NCI-H2196 (cell line): ENCODE results near the gene PSMA2.

Experiments
- DNase-seq: peaks from one replicate; lab custom pipeline; 2025; ENCODE audit not compliant: unreplicated experiment; lab: John Stamatoyannopoulos, UW

The PSMA2 gene

GRCh38 chr7:42940985-42941847 lies 9.2 kb upstream of the PSMA2 start:
- peak; percentile 77 for DNase-seq

GRCh38 chr7:42939457-42940240 lies 7.7 kb upstream of the PSMA2 start:
- no peak for DNase-seq

GRCh38 chr7:42935861-42936260 lies 3.9 kb upstream of the PSMA2 start:
- DNase-seq: no peak

- no peak for DNase-seq
Measured at GRCh38 chr7:42934291-42934690, 2.3 kb upstream of the PSMA2 start.

- no peak for DNase-seq
Measured at GRCh38 chr7:42932811-42933591, 1.0 kb upstream of the PSMA2 start.

- DNase-seq: no peak
Measured at GRCh38 chr7:42931447-42931833, 534 bp downstream of the PSMA2 start.

- DNase-seq: no peak
Measured at GRCh38 chr7:42930889-42931288, 1.1 kb downstream of the PSMA2 start.

GRCh38 chr7:42929449-42929848 lies 2.5 kb downstream of the PSMA2 start:
- no peak for DNase-seq

- no peak for DNase-seq
Measured at GRCh38 chr7:42928754-42929153, 3.2 kb downstream of the PSMA2 start.

- no peak for DNase-seq
Measured at GRCh38 chr7:42926204-42926603, 5.8 kb downstream of the PSMA2 start.

- DNase-seq: no peak
Measured at GRCh38 chr7:42925630-42926029, 6.3 kb downstream of the PSMA2 start.

- DNase-seq: no peak
Measured at GRCh38 chr7:42924223-42924838, 7.6 kb downstream of the PSMA2 start.

- DNase-seq: no peak
Measured at GRCh38 chr7:42922017-42922753, 9.8 kb downstream of the PSMA2 start.

- DNase-seq: no peak
Measured at GRCh38 chr7:42915356-42915755, 16.6 kb downstream of the PSMA2 start.

- DNase-seq: no peak
Measured at GRCh38 chr7:42914421-42915045, 17.4 kb downstream of the PSMA2 start.

- DNase-seq: no peak
Measured at GRCh38 chr7:42914009-42914408, 18.0 kb downstream of the PSMA2 start.

GRCh38 chr7:42913591-42913990 lies 18.4 kb downstream of the PSMA2 start:
- no peak for DNase-seq

GRCh38 chr7:42911454-42912447 lies 20.2 kb downstream of the PSMA2 start, which contains the start of gene C7orf25:
Gene C7orf25, minus strand, starts transcription at chr7:42912070. Its CDS starts 1,170 bp downstream, at chr7:42910900.
- peak; percentile 96 for DNase-seq

GRCh38 chr7:42910306-42910705 lies 21.7 kb downstream of the PSMA2 start:
- DNase-seq: no peak
